Bronchial epithelial cell (primary cell): ENCODE measurements around the gene FER. TPM values are rescaled to one million over a fixed set of nuclear protein-coding genes. Genes with fewer than 3 reads are reported as not detected.

ENCODE experiments used
- DNase-seq: peaks from one replicate; pipeline ENCODE4 v3.0.0-alpha.2; 2010; ENCODE audit warnings: low read depth
- FAIRE-seq: peaks from 2 replicates; lab custom pipeline; 2011; peaks lifted over from hg19 to GRCh38; lab: Jason Lieb, UNC
- H3K27me3 ChIP-seq: 2 replicates; pipeline ENCODE4 v1.5.1; 2011; ENCODE audit warnings: low read length; ENCODE audit not compliant: control insufficient read depth, insufficient read depth
- H3K36me3 ChIP-seq: 2 replicates; pipeline ENCODE4 v1.5.1; 2011; ENCODE audit warnings: low read length; ENCODE audit not compliant: control insufficient read depth, insufficient read depth
- H3K4me3 ChIP-seq: 2 replicates; pipeline ENCODE4 v1.5.1; 2011; ENCODE audit warnings: mild to moderate bottlenecking, low read depth, low read length, control low read depth
- CTCF ChIP-seq: IDR thresholded peaks from 2 replicates; pipeline ENCODE4 v1.5.1; 2011; ENCODE audit warnings: mild to moderate bottlenecking, moderate library complexity, low read length, control low read depth, inconsistent platforms; ENCODE audit not compliant: insufficient read depth, severe bottlenecking
- total RNA-seq: library from RNA; depleted of rRNA; stranded (reverse); fragments of >200 nt; gene quantifications from 2 replicates; pipeline ENCODE4 v1.2.1, GENCODE V29; 2014

Gene FER
- total RNA-seq, 1 donor from 2014 or later: 23.7 TPM

GRCh38 chr5:109105631-109106267 is 358.1 kb downstream of the FER start:
- no peak for FAIRE-seq

GRCh38 chr5:109111680-109112079 is 364.0 kb downstream of the FER start:
- no peak for FAIRE-seq
- no peak for DNase-seq
- H3K27me3 ChIP-seq: no peaks in the 10 kb centered on the region
- no peak for TF ChIP-seq CTCF
- H3K36me3 ChIP-seq: no peaks in the 10 kb centered on the region
- H3K4me3 ChIP-seq: no peak overlapping the region

More at GRCh38 chr5:109105631-109106267, 358.1 kb downstream of the FER start:
- DNase-seq: peak; percentile 89
- TF ChIP-seq CTCF: no peak
- Histone ChIP-seq H3K4me3 (no peak overlapping the region), H3K27me3 (no peaks in the 10 kb centered on the region), H3K36me3 (no peaks in the 10 kb centered on the region)

- Histone ChIP-seq H3K36me3 (no peaks in the 10 kb centered on the region), H3K27me3 (no peaks in the 10 kb centered on the region), H3K4me3 (no peak overlapping the region)
- TF ChIP-seq CTCF: no peak
- FAIRE-seq (no peak), DNase-seq (no peak)
Observed at GRCh38 chr5:109113608-109114007, 365.9 kb downstream of the FER start.

- TF ChIP-seq CTCF: no peak
- Histone ChIP-seq H3K36me3 (no peaks in the 10 kb centered on the region), H3K27me3 (no peaks in the 10 kb centered on the region), H3K4me3 (no peak overlapping the region)
- FAIRE-seq: no peak
- DNase-seq: no peak
Observed at GRCh38 chr5:109121225-109121624, 373.5 kb downstream of the FER start.

GRCh38 chr5:109125755-109126429 is 378.2 kb downstream of the FER start:
- no peaks in the 10 kb centered on the region for H3K27me3 ChIP-seq
- TF ChIP-seq CTCF: no peak
- FAIRE-seq (no peak), DNase-seq (no peak)
- no peak overlapping the region for H3K4me3 ChIP-seq
- H3K36me3 ChIP-seq: no peaks in the 10 kb centered on the region
